ENCODE results near the gene CNN3. TPM values are rescaled to one million over a fixed set of nuclear protein-coding genes. Genes with fewer than 3 reads are reported as not detected.

Gene CNN3
- 227 and 277 TPM in 2 replicates for total RNA-seq (2014; rRNA removed; shearing (Covaris generic))

GRCh38 chr1:94926915-94927404 lies at the start of gene CNN3:
Gene CNN3, minus strand, starts transcription at chr1:94927110. Its CDS starts 216 bp downstream, at chr1:94926894.
- DNase-seq (ENCODE audit: low spot score), result peak; percentile 77

- DNase-seq (ENCODE audit: low spot score), result peak; percentile 46
Measured at GRCh38 chr1:94974824-94975223, 47.9 kb upstream of the CNN3 start.

DNA sequence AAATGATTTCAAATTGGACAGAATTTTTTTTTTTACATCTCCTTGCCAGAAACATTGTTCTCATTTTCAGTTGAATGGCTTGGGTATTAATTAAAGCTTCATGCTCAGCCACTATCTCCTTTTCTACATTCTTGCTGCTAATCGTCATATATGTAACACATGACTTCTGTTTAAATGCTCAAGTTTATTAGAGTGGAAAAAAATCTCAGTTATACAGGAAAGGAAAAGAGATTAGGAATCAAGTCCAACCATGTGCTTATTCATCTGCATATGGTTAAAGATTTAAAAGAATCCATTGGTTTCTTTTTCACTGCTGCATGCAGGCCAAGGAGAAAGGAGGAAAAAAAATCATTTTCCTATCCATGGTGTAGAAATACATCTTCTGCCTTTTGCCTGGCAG lies 47.3 kb upstream of the CNN3 start:
- DNase-seq (ENCODE audit: low spot score), result no peak

- DNase-seq (ENCODE audit: low spot score), result no peak
Measured at GRCh38 chr1:94973309-94973922, 46.5 kb upstream of the CNN3 start.

GRCh38 chr1:94971491-94971924 lies 44.6 kb upstream of the CNN3 start:
- DNase-seq (ENCODE audit: low spot score), result peak; percentile 85

DNA sequence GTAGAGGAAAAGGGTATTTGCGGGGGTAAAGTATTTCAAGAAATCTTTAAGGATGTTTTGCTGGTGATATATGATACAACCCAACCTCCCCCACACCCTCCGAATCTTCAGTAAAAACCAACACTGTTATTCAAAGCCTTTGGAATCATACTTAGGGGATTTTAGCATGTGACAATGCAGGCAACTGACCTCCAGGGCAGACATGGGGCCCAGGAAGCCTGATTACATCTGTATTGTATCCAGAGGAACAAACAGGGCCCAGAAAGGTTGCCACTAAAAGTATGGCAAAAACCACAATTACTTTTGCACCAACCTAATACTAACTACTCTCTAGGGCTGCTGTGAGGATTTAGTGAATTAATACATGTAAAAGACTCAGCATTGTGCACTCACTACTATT lies 43.9 kb upstream of the CNN3 start:
- peak; percentile 29 for DNase-seq (ENCODE audit: low spot score)

DNA sequence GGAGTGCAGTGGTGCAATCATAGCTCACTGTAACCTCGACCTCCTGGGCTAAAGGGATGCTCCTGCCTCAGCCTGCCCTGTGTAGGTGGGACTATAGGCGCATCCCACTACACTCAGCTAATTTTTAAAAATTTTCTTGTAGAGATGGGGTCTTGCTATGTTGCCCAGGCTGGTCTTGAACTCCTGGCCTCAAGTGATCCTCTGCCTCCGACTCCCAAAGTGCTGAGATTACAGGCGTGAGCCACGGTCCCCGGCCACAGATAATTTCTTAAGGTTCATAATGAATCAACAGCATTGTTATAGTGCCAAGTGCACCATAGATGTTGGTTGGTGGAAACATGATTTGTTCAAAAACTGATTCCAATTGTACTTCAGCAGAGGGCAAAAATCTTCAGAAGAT lies 42.2 kb upstream of the CNN3 start:
- DNase-seq (ENCODE audit: low spot score), result no peak

- DNase-seq (ENCODE audit: low spot score), result no peak
Measured at GRCh38 chr1:94966033-94966432, 39.1 kb upstream of the CNN3 start.

- no peak for DNase-seq (ENCODE audit: low spot score)
Measured at GRCh38 chr1:94963864-94964263, 37.0 kb upstream of the CNN3 start.

DNA sequence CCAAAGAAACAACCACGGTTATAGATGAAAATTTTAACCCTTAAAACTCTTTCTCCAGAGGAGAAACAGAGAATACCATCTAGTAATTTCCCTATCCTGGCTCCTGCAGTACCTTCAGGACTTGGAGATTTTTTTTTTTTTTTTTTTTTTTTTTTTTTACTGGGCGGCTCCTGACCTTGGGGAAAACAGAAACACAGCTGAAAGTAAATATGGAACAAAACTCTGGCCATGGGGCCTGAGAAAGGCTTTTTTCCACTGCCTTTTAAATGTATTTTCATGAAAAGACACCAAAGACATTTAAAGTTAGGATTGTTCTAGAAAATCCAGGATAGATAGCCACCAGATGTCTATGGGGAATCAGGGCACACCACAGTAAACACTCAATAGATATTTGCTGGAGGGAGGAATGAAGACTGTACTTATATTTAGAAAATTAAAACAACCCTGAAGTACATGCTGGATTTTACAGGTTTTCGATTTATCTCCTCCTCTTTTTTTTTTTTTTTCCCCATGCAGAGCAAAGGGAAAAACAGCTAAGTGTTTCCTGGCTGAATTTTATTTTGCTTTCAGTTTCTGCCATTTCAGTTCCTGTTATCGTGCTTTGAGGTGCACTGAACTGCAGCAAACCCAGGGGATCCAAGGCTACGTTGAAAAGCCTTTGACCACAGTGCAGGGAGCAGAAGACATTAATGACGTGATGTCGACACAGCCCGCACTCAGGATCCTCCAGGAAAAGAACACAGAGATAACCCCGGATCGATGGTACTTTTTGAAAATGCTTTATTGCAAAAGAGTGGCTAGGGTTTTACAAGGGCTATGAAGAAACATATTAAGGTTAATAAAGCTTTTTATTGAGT lies 35.7 kb upstream of the CNN3 start:
- DNase-seq (ENCODE audit: low spot score), result peak; percentile 32

DNA sequence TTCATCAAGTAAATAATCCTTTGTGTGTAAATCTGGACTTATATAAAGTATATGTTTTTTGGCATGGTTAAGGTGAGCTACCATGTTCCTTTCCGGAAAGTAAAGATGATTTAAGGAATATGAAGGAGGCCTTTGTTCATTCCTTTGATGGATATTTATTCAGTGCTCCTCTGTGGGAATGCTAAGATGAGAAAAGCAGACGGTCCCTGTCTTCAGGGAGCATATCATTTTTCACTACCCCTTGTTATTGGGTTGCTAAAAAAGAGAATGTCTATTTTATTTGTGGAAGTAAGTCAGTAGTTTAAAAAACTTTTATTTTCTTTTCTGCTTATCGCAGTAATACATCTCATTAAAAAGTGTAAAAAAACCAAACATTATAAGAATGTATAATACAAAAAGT lies 35.1 kb upstream of the CNN3 start:
- no peak for DNase-seq (ENCODE audit: low spot score)

- DNase-seq (ENCODE audit: low spot score), result no peak
Measured at GRCh38 chr1:94961582-94961981, 34.7 kb upstream of the CNN3 start.

DNA sequence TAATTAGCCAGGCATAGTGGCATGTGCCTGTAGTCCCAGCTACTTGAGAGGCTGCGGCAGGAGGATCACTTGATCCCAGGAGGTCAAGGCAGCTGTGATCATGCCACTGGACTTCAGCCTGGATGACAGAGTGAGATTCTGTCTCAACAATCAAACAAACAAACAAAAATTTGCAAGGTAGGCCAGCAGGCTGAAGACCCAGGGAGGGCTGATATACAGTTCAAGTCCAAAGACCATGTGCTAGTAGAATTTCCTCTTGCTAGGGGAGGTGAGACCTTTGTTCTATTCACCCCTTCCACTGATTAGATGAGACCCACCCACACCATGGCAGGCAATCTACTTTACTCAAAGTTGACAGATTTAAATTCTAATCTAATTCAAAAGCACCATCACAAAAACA lies 31.2 kb upstream of the CNN3 start:
- no peak for DNase-seq (ENCODE audit: low spot score)

DNA sequence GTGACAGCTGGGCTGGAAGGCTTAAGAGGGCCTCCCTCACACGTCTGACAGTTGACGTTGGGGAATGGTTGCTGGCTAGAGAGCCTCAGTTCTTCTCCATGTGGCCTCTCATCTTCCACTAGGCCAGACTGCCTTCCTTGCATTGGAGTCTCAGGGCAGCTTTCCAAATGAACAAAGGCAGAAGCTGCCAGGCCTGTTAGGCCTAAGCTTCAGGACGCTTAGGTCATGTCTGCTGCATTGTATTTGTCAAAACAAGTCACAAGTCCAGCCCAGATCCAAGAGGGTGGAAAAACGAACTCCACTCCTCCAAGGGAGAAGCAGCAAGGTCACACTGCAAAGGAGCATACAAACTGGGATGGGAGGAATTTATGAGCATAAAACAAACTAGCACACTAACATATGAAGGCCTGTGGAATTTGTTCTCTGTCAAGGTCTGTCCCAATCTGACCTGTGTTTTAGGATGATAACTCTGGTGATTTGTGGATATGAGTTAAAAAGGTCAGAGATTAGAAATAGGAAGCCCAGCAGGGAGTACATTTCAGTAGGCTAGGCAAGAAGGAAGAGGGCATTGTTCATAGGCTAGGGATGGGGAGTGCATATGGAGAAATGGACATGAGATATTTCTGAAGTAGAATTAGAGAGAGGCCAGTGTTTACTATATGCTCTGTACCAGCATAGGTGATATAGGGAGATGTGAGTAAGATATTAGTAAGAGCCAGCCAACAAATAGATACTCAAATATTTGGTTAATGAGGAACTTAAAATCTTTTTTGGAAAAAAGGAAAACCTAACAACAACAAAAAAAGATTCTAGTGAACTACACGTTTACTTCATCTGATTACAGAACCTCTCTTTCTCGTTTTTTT lies 29.1 kb upstream of the CNN3 start:
- DNase-seq (ENCODE audit: low spot score), result no peak

GRCh38 chr1:94954263-94955220 lies 27.6 kb upstream of the CNN3 start:
- DNase-seq (ENCODE audit: low spot score), result no peak

GRCh38 chr1:94953746-94954145 lies 26.8 kb upstream of the CNN3 start:
- no peak for DNase-seq (ENCODE audit: low spot score)

DNA sequence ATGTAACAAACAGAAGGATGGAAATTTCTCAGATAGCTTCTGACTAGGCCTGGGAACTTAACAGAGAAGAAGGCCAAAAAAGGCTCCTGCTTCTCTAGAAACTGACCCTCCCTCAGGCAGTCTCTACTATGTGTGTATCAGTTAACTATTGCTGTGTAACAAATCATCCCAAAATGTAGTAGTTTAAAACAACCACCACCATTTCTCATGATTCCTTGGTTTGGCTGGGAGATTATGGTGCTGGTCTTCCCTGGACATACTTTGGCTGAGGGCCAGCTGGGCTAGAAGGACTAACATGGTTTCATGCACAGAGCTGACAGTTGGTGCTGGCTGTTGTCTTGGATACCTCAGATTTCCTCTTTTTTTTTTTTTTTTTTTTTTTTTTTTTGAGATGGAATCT lies 26.2 kb upstream of the CNN3 start:
- DNase-seq (ENCODE audit: low spot score), result no peak

GRCh38 chr1:94952539-94952938 lies 25.6 kb upstream of the CNN3 start:
- no peak for DNase-seq (ENCODE audit: low spot score)

DNA sequence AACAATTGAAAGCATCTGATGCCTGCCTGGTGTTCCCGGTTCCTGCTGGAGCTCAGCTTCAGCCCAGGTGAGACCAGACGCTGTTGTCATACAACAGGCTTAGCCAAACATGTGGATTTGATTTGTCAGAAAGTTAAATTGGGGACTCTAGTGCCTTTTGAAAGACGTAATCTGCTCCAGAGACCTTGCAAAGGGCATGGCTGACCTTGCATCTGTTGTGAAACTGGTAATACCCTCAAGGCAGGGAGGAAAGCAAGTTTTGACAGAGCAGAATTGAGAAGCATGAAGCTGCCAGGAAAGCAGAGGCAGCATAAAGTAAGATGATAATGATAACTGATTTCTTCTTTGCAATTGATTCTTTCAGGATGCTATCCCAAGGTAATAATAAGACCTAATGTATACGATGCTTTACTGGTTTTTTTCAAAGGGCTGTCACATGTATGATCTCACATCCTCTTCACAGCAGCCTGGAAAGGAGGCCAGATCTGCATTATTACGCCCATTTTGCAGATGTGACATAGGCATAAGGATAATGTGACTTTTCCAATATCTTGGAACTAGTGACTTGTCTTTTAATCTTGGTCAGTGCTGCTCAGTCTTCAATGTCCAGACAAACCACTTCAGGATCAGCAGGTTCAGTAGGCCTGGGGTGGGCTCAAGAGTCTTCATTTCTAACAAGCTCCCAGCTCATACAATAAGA lies 24.7 kb upstream of the CNN3 start:
- no peak for DNase-seq (ENCODE audit: low spot score)

GRCh38 chr1:94951046-94951445 lies 24.1 kb upstream of the CNN3 start:
- no peak for DNase-seq (ENCODE audit: low spot score)

Measured in A172 (cell line).